A673 (cell line): ENCODE results near the gene RNPEP.

Source experiments
- CTCF ChIP-seq: fragments of 300-800, 200-600 bp; sonication (generic); conservative IDR thresholded peaks from 2 replicates; pipeline ENCODE4 v1.5.1; 2017; ENCODE audit warnings: low read depth, mild to moderate bottlenecking, antibody characterized with exemption, low read length, moderate library complexity, mixed read lengths
- EZH2 ChIP-seq: fragments of 200-600 bp; sonication (generic); IDR thresholded peaks from 2 replicates; pipeline ENCODE4 v1.6.1; 2017; ENCODE audit warnings: borderline replicate concordance, low read depth, mild to moderate bottlenecking, mixed read lengths, antibody characterized with exemption, low read length; ENCODE audit not compliant: poor library complexity, severe bottlenecking

- TF ChIP-seq CTCF = no peak
- TF ChIP-seq EZH2 = no peak
These were observed 63.3 kb downstream of the RNPEP start for GRCh38 chr1:202045705-202046104.
